Activated CD8-positive, alpha-beta memory T cell treated with anti-CD3 and anti-CD28 coated beads, Interleukin-2, amount 10 ng/mL, durations not matched to agents 7 days and 5 days (primary cell): ENCODE results near the gene SETD3. TPM values are rescaled to one million over a fixed set of nuclear protein-coding genes. Genes with fewer than 3 reads are reported as not detected.

Source experiments
- total RNA-seq, 2 experiments: library from RNA; stranded (reverse); gene quantifications; one replicate each; pipeline ENCODE4 v1.2.3, GENCODE V29; 2021

Gene SETD3
- total RNA-seq, 2 experiments from 2014 or later = 53.9 to 61.4 TPM

Other genes starting within 250 kb of the SETD3 start
- gene BCL11B, start 208.7 kb downstream of the SETD3 start, total RNA-seq = 10 to 100 TPM; 53.0 to 66.2 TPM
- 10 to 100 TPM; 82.9 to 84.3 TPM for gene CCNK, start 550 bp upstream of the SETD3 start, total RNA-seq
- gene CCDC85C, start 123.3 kb upstream of the SETD3 start, total RNA-seq = 1 to 10 TPM; 7.1 to 9.1 TPM
- gene HHIPL1, start 164.3 kb upstream of the SETD3 start, total RNA-seq = under 1 TPM in 1 of 2 experiments, not detected in 1; 0.09 TPM
- gene CYP46A1, start 203.4 kb upstream of the SETD3 start, total RNA-seq = under 1 TPM in 1 of 2 experiments, not detected in 1; 0.15 TPM